NCI-H82 treated with DMSO at 0.1 percent for 48 hours (cell line): ENCODE measurements around the gene CTDP1.

Source experiments
- DNase-seq: peaks from one replicate; lab custom pipeline; 2025; ENCODE audit not compliant: unreplicated experiment; lab: John Stamatoyannopoulos, UW

The CTDP1 gene

GRCh38 chr18:79792096-79792987, 112.7 kb downstream of the CTDP1 start:
- no peak for DNase-seq

GRCh38 chr18:79792988-79793355, 113.4 kb downstream of the CTDP1 start:
- no peak for DNase-seq

- no peak for DNase-seq
Measured at GRCh38 chr18:79794846-79795245, 115.2 kb downstream of the CTDP1 start.

- no peak for DNase-seq
Measured at GRCh38 chr18:79795446-79795845, 115.8 kb downstream of the CTDP1 start.

GRCh38 chr18:79796016-79796415, 116.4 kb downstream of the CTDP1 start:
- DNase-seq, result no peak

- DNase-seq, result no peak
Measured at GRCh38 chr18:79796531-79797405, 117.2 kb downstream of the CTDP1 start.

- no peak for DNase-seq
Measured at GRCh38 chr18:79797518-79798345, 118.1 kb downstream of the CTDP1 start, which contains the start of gene KCNG2. Gene KCNG2 (plus strand): TSS chr18:79797938. CDS start chr18:79863668, 65,730 bp downstream.

- no peak for DNase-seq
Measured at GRCh38 chr18:79798346-79798998, 118.9 kb downstream of the CTDP1 start.

GRCh38 chr18:79798999-79799370, 119.4 kb downstream of the CTDP1 start:
- DNase-seq, result no peak

- DNase-seq, result no peak
Measured at GRCh38 chr18:79799619-79800370, 120.2 kb downstream of the CTDP1 start.

- DNase-seq, result no peak
Measured at GRCh38 chr18:79800371-79801180, 121.0 kb downstream of the CTDP1 start.

- no peak for DNase-seq
Measured at GRCh38 chr18:79801217-79801616, 121.6 kb downstream of the CTDP1 start.

- no peak for DNase-seq
Measured at GRCh38 chr18:79801641-79802040, 122.0 kb downstream of the CTDP1 start.

GRCh38 chr18:79802298-79802697, 122.7 kb downstream of the CTDP1 start:
- DNase-seq, result no peak

- DNase-seq, result no peak
Measured at GRCh38 chr18:79803611-79804051, 124.0 kb downstream of the CTDP1 start.
